GM12874 (cell line): ENCODE results near the gene SF3A2.

ENCODE experiments used
- TF ChIP-seq, protein P1 (sequence below): IDR thresholded peaks from 2 replicates; pipeline ENCODE4 v1.5.1; 2011; ENCODE audit warnings: low read depth, mild to moderate bottlenecking, control low read depth, low read length, moderate library complexity; ENCODE audit not compliant: insufficient read depth

The SF3A2 gene

DNA sequence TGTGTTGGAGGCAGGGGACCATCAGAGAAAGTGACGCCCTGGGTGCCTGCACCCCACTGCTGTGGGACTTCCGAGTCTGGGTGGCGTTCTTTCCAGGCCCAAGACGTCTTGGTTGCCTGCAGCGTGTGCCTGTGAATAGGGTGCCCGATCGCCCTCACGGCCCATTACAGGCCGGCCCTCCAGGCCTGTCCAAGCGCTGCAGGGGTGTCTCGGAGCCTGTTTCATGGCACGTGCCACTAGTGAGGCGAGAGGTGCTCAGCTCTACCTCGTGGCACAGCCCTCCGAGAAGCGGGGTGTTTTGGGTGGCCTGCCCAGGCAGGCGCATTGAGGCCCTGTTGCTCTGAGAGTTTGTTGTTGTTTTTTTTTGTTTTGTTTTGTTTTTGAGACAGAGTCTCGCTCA is 42.8 kb upstream of the SF3A2 start:
- TF ChIP-seq, protein P1, sequence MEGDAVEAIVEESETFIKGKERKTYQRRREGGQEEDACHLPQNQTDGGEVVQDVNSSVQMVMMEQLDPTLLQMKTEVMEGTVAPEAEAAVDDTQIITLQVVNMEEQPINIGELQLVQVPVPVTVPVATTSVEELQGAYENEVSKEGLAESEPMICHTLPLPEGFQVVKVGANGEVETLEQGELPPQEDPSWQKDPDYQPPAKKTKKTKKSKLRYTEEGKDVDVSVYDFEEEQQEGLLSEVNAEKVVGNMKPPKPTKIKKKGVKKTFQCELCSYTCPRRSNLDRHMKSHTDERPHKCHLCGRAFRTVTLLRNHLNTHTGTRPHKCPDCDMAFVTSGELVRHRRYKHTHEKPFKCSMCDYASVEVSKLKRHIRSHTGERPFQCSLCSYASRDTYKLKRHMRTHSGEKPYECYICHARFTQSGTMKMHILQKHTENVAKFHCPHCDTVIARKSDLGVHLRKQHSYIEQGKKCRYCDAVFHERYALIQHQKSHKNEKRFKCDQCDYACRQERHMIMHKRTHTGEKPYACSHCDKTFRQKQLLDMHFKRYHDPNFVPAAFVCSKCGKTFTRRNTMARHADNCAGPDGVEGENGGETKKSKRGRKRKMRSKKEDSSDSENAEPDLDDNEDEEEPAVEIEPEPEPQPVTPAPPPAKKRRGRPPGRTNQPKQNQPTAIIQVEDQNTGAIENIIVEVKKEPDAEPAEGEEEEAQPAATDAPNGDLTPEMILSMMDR, result no peak

DNA sequence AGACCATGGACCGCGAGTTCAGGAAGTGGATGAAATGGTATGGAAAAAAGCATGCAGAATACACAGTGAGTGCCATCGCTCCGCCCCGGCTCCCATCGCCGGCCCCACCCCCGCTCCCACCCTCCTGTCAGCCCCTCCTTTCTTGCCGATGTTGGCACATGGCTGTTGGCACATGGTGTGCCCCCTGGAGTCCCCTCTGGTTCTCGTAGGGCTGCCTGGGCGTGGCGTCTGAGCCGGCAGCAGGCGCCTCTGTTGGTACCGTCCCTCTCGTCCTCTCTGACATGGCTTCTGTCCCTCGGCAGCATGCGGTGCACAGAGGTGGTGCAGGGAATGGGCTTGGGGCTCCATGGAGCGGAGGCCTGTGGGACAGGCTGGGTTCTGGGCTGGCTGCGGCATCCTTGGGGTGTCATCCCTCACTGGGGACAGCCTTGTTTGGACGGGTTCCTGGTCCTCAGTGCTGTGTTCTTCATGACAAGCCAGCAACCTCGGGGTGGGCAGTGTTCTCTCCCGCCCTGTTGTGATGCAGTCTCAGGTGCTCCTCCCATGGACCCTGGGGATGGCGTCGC is 42.0 kb upstream of the SF3A2 start:
- TF ChIP-seq, protein P1, result no peak

DNA sequence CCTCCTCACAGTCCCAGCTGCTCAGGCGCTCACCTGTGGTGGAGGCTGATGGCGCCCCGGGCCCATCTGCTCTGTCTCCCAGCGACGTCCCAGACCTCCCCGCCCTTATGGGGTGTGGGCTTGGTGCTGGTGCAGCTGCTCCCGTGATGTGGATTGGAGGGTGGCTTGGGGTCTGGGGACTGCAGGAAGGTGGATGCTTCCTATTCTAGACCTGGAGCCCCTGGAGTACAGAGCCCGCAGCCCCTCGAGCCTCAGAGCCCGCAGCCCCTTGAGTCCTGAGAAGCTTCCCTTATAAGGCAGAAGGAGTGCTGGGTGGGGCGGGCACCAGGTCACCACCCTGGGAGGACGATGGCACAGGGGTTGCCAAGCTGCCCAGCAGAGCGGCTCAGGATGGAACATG is 41.3 kb upstream of the SF3A2 start:
- TF ChIP-seq, protein P1, result no peak

DNA sequence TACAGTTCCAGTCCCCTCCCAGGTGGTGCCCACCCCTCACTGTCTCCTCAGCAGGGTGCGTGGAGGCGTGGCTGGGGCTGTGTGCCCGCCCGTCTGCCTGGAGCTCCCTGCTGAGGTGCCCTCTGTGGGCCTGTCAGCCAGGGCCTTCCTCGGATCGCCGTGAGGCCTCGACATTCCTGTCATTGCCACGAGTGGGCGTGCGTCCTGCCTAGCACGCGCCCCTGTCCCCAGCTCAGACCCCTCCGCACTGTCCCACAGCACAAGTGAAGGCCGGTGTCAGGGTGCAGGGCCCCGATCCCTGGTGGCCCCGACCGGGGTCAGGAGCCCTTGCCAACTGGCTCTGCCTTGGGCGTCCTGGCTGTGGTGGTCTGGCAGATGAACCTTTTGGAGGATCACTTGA is 40.7 kb upstream of the SF3A2 start:
- TF ChIP-seq, protein P1, result no peak

DNA sequence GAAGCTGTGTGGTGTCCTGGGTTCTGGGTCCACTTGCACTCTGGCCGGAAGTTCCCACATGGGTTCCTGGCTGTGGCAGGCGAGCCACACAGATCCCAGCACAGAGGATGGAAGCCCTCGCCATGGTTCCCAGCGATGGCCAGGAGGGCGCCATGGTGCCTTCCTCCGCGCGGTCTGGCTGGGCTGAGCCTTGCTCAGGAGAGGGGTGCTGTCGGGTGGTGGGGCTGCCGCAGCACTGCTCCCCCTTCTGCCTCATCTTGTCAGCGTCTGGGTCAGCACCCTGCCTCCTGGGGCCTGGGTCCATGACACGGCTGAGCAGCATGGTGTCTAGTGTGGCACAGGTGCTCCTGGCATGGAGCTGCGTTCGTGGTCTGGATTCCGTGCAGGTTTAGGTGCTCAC is 39.4 kb upstream of the SF3A2 start:
- TF ChIP-seq, protein P1, result no peak

DNA sequence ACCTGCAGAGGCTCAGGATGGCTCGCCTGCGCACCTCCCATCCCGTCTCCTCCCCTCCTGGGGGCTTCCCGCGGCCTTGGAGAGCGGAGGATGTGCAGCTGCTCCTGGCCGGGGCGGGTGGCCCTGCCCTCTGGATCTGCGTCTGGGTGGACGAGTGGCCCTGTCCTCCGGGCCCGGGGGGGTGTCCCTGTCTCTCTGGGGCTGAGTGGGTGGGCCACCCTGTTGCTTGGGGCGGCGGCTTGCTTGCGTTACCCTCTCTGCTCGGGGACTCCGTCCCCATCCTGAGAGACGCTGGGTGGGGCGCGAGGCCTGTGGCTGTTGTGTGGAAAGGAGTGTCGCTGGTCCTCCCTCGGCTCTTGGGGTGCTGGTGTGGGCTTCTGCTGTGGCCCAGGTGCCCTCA is 38.3 kb upstream of the SF3A2 start:
- TF ChIP-seq, protein P1, result no peak

DNA sequence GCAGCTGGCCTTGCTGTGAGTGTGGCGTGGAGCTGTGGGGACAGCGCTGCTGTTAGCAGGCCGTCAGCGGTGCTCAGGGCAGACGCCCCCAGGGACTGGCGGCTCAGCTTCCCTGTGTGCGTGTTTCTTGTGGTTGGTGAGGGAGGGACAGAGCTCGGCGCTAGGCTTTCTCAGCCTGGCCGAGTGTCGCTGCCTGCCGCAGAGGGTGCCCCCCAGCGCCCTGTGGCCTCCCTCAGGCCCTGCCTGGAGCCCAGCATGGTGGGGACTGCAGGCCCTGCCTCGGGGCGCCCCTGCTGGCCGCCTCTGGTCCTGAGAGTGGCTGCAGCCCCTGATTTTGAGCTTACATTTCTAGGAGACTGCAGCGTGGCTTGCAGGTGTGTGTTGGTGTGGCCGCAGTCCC is 37.4 kb upstream of the SF3A2 start:
- TF ChIP-seq, protein P1, result peak; percentile 44
